ENCODE data around the gene DGKQ.

- TF ChIP-seq POLR2A (IDR thresholded peaks at IDR 0.05; ENCODE audit: low read depth, low read length) (no peak), POLR2AphosphoS5 (IDR thresholded peaks at IDR 0.05; ENCODE audit: low read depth, low read length) (no peak), TAF1 (IDR thresholded peaks at IDR 0.05; ENCODE audit: low read depth, low read length) (no peak)
Observed at GRCh38 chr4:970046-970745, 3.2 kb downstream of the DGKQ start.
